ENCODE results near the gene WWOX.

WWOX gene

GRCh38 chr16:78407191-78407590, 307.7 kb downstream of the WWOX start:
- TF ChIP-seq REST (IDR thresholded peaks at IDR 0.05; ENCODE audit: insufficient read depth in 1 of 2, low read depth in 2 of 2, low read length in 2 of 2) (no peak), SIN3A (IDR thresholded peaks at IDR 0.05; ENCODE audit: borderline replicate concordance, insufficient read depth, low read length) (no peak), FOXP2 (optimal IDR thresholded peaks at IDR 0.05; ENCODE audit: borderline replicate concordance, extremely low read depth, extremely low read length, insufficient read depth) (no peak), TAF1 (IDR thresholded peaks at IDR 0.05; ENCODE audit: borderline replicate concordance, insufficient read depth, low read length) (no peak), POLR2AphosphoS5 (IDR thresholded peaks at IDR 0.05; ENCODE audit: low read depth, low read length) (no peak)

DNA sequence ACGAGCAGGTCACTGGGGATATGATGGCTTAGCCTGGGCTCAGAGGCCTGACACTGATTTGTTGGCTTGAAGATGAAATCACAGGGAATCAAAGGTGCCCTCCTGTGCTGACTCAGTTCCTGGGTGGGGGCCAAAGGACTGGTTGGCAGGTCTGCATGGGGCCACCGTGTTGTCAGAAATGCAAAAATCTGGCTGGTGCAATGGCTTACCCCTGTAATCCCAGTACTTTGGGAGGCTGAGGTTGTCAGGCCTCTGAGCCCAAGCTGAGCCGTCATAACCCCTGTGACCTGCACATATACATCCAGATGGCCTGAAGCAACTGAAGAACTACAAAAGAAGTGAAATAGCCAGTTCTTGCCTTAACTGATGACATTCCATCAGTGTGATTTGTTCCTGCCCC, 314.2 kb downstream of the WWOX start:
- no peak for TF ChIP-seq FOXP2 (optimal IDR thresholded peaks at IDR 0.05; ENCODE audit: borderline replicate concordance, extremely low read depth, extremely low read length, insufficient read depth)

- TF ChIP-seq POLR2AphosphoS5 (IDR thresholded peaks at IDR 0.05; ENCODE audit: low read depth, low read length), result no peak
- no peak for TF ChIP-seq SIN3A (IDR thresholded peaks at IDR 0.05; ENCODE audit: borderline replicate concordance, insufficient read depth, low read length)
- TF ChIP-seq REST (IDR thresholded peaks at IDR 0.05; ENCODE audit: insufficient read depth in 1 of 2, low read depth in 2 of 2, low read length in 2 of 2), result no peak
- no peak for TF ChIP-seq FOXP2 (optimal IDR thresholded peaks at IDR 0.05; ENCODE audit: borderline replicate concordance, extremely low read depth, extremely low read length, insufficient read depth)
- no peak for TF ChIP-seq TAF1 (IDR thresholded peaks at IDR 0.05; ENCODE audit: borderline replicate concordance, insufficient read depth, low read length)
Observed at GRCh38 chr16:78415013-78415412, 315.6 kb downstream of the WWOX start.

DNA sequence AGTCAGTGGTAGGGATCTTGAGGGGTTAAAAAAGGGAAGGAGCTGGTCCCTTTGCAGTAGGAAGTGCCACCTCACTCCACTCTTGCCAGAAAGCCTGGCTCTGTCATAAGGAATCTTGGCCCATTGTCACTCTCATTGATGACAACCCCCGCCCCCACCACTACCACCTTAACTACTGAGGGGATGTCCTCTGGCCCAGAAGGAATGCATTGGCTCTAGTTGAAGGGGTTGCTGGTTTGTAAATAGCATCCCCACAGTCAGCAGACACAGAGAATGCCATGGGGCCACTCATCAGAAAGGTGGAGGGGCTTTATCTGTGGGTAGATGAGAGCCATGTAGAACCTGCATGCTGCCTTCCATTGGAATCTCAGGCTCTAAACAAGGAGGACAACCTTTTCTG, 316.2 kb downstream of the WWOX start:
- TF ChIP-seq TAF1 (IDR thresholded peaks at IDR 0.05; ENCODE audit: borderline replicate concordance, insufficient read depth, low read length) (no peak), FOXP2 (optimal IDR thresholded peaks at IDR 0.05; ENCODE audit: borderline replicate concordance, extremely low read depth, extremely low read length, insufficient read depth) (no peak), REST (IDR thresholded peaks at IDR 0.05; ENCODE audit: insufficient read depth in 1 of 2, low read depth in 2 of 2, low read length in 2 of 2) (no peak), SIN3A (IDR thresholded peaks at IDR 0.05; ENCODE audit: borderline replicate concordance, insufficient read depth, low read length) (no peak), POLR2AphosphoS5 (IDR thresholded peaks at IDR 0.05; ENCODE audit: low read depth, low read length) (no peak)

DNA sequence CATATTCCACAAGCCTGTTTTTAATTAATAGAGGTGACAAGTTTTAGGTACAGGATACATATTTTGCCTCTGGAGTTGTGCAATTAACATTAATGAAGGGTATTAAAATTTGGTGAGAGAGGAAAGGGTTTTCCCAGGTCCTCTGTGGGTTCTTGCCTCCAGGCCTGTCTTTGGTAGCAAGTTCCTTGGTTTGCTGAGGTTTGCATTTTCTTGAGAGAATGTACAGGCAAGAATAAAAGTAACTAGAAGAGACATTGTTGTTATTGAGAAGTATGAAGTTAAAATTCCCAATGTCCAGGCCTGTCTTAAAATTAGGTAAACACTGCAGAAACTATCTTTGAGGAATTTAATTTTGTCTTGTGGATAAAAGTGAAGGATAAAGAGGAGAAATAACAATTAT, 316.9 kb downstream of the WWOX start:
- TF ChIP-seq FOXP2 (optimal IDR thresholded peaks at IDR 0.05; ENCODE audit: borderline replicate concordance, extremely low read depth, extremely low read length, insufficient read depth) (no peak), POLR2AphosphoS5 (IDR thresholded peaks at IDR 0.05; ENCODE audit: low read depth, low read length) (no peak), TAF1 (IDR thresholded peaks at IDR 0.05; ENCODE audit: borderline replicate concordance, insufficient read depth, low read length) (no peak), REST (IDR thresholded peaks at IDR 0.05; ENCODE audit: insufficient read depth in 1 of 2, low read depth in 2 of 2, low read length in 2 of 2) (no peak), SIN3A (IDR thresholded peaks at IDR 0.05; ENCODE audit: borderline replicate concordance, insufficient read depth, low read length) (no peak)
